NB4 (cell line): ENCODE measurements around the gene HECW1.

Experiments
- MYC ChIP-seq: IDR thresholded peaks from 2 replicates; pipeline ENCODE4 v1.6.1; 2011; ENCODE audit warnings: low read depth, low read length
- TF ChIP-seq, protein P1 (sequence below): IDR thresholded peaks from one replicate; pipeline ENCODE4 v1.5.1; 2012; ENCODE audit warnings: low read depth, low read length

DNA sequence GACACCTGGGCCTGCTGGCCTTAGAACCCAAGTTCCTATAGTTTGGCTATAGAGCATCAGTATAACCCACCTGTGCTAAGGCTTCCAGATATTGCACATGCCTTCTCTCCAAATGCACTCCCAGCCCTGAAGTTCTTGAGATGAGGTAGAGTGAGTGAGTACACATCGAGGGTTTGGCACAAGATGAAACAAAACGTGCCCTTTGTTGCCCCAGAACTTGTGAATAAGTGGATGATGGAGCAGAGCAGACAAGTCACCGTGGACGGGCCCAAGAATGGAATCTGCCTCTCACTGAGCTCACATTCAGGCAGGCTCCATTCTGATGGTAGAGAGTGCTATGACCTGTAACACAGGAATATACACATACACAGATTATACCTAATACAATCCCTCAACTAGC is 397.5 kb downstream of the HECW1 start:
- no peak for TF ChIP-seq MYC
- TF ChIP-seq, protein P1, sequence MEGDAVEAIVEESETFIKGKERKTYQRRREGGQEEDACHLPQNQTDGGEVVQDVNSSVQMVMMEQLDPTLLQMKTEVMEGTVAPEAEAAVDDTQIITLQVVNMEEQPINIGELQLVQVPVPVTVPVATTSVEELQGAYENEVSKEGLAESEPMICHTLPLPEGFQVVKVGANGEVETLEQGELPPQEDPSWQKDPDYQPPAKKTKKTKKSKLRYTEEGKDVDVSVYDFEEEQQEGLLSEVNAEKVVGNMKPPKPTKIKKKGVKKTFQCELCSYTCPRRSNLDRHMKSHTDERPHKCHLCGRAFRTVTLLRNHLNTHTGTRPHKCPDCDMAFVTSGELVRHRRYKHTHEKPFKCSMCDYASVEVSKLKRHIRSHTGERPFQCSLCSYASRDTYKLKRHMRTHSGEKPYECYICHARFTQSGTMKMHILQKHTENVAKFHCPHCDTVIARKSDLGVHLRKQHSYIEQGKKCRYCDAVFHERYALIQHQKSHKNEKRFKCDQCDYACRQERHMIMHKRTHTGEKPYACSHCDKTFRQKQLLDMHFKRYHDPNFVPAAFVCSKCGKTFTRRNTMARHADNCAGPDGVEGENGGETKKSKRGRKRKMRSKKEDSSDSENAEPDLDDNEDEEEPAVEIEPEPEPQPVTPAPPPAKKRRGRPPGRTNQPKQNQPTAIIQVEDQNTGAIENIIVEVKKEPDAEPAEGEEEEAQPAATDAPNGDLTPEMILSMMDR = no peak
